DMS 273 (cell line): ENCODE measurements around the gene AKNAD1.

Source experiments
- DNase-seq: peaks from one replicate; lab custom pipeline; 2025; ENCODE audit not compliant: unreplicated experiment; lab: John Stamatoyannopoulos, UW

AKNAD1 gene

GRCh38 chr1:108865316-108865910 lies 8.5 kb upstream of the AKNAD1 start:
- DNase-seq: peak; percentile 65

- no peak for DNase-seq
Observed at GRCh38 chr1:108863984-108864383, 7.1 kb upstream of the AKNAD1 start.

- DNase-seq: no peak
Observed at GRCh38 chr1:108862698-108863477, 6.0 kb upstream of the AKNAD1 start.

- no peak for DNase-seq
Observed at GRCh38 chr1:108862017-108862610, 5.2 kb upstream of the AKNAD1 start.

- DNase-seq: no peak
Observed at GRCh38 chr1:108861566-108861965, 4.7 kb upstream of the AKNAD1 start.

- DNase-seq: no peak
Observed at GRCh38 chr1:108860190-108860907, 3.5 kb upstream of the AKNAD1 start.

GRCh38 chr1:108858230-108858950 lies 1.5 kb upstream of the AKNAD1 start:
- DNase-seq: peak; percentile 98

GRCh38 chr1:108854221-108855019 lies 2.5 kb downstream of the AKNAD1 start:
- no peak for DNase-seq

- DNase-seq: no peak
Observed at GRCh38 chr1:108852221-108852975, 4.5 kb downstream of the AKNAD1 start.

GRCh38 chr1:108851567-108851966 lies 5.3 kb downstream of the AKNAD1 start:
- no peak for DNase-seq

GRCh38 chr1:108850929-108851328 lies 6.0 kb downstream of the AKNAD1 start:
- no peak for DNase-seq

GRCh38 chr1:108848806-108849205 lies 8.1 kb downstream of the AKNAD1 start:
- DNase-seq: no peak

- peak; percentile 39 for DNase-seq
Observed at GRCh38 chr1:108847494-108847893, 9.4 kb downstream of the AKNAD1 start.

GRCh38 chr1:108845991-108846390 lies 10.9 kb downstream of the AKNAD1 start:
- peak; percentile 62 for DNase-seq

- DNase-seq: peak; percentile 47
Observed at GRCh38 chr1:108845446-108845845, 11.4 kb downstream of the AKNAD1 start.

- DNase-seq: peak; percentile 42
Observed at GRCh38 chr1:108843390-108844137, 13.3 kb downstream of the AKNAD1 start.

- no peak for DNase-seq
Observed at GRCh38 chr1:108842525-108843181, 14.2 kb downstream of the AKNAD1 start.

GRCh38 chr1:108841703-108842102 lies 15.2 kb downstream of the AKNAD1 start:
- peak; percentile 44 for DNase-seq
